Aorta (tissue), 5 donors: ENCODE data around the gene ACKR3. TPM values are rescaled to one million over a fixed set of nuclear protein-coding genes. Genes with fewer than 3 reads are reported as not detected.

ENCODE experiments used
- ATAC-seq: fragments of 200-7000 bp; cut with Tn5 transposase; one replicate; pipeline ENCODE4 v1.9.1; 2022; ENCODE audit warnings: moderate library complexity; ENCODE audit not compliant: low FRiP score
- DNase-seq, 2 donors: peaks; one replicate each; pipeline ENCODE4 v3.0.0-alpha.2; 2020
- H3K27ac ChIP-seq, 2 donors: one replicate each; pipeline ENCODE4 v1.5.1; 2013; ENCODE audit warnings: low read length in 2 of 2, mild to moderate bottlenecking in 2 of 2, moderate library complexity in 2 of 2, control low read depth in 1 of 2, inconsistent platforms in 1 of 2, low read depth in 1 of 2
- H3K27me3 ChIP-seq, 2 donors: one replicate each; pipeline ENCODE4 v1.6.1; 2013; ENCODE audit warnings: control low read depth in 1 of 2, low read length in 1 of 2, mild to moderate bottlenecking in 1 of 2, moderate library complexity in 1 of 2; ENCODE audit not compliant: insufficient read depth in 2 of 2, control insufficient read depth in 1 of 2
- H3K36me3 ChIP-seq, 2 donors: one replicate each; pipeline ENCODE4 v1.6.1; 2013; ENCODE audit warnings: control low read depth in 1 of 2, low read length in 1 of 2, mild to moderate bottlenecking in 1 of 2; ENCODE audit not compliant: insufficient read depth in 2 of 2, control insufficient read depth in 1 of 2
- H3K4me1 ChIP-seq, 2 donors: one replicate each; pipeline ENCODE4 v1.6.1; 2013; ENCODE audit warnings: low read length in 2 of 2, control low read depth in 1 of 2, mild to moderate bottlenecking in 1 of 2, moderate library complexity in 1 of 2; ENCODE audit not compliant: insufficient read depth in 2 of 2, control insufficient read depth in 1 of 2
- H3K4me3 ChIP-seq, 2 donors: one replicate each; pipeline ENCODE4 v1.5.1; 2013; ENCODE audit warnings: low read length in 2 of 2, control low read depth in 1 of 2, mild to moderate bottlenecking in 1 of 2
- H3K9me3 ChIP-seq: one replicate; pipeline ENCODE4 v1.6.1; 2013; ENCODE audit warnings: mild to moderate bottlenecking, low read length; ENCODE audit not compliant: control insufficient read depth
- WGBS, 2 donors: extraction: QIAGEN DNeasy Blood & Tissue Kit; methylation state at CpG; one replicate each; pipeline ENCODE4 v1.1.7; 2013; 5-methylcytosine and 5-hydroxymethylcytosine counted together
- intact Hi-C, 2 donors: fragments of 100-400 bp; cut with DNase I; formaldehyde crosslinking; loops; one replicate each; pipeline versions ENCODE4 v1.14.2 to v1.15.0; 2022
- polyA plus RNA-seq, 2 donors: library from polyadenylated mRNA; stranded (reverse); fragments of 200-250 nt; gene quantifications; one replicate each; pipeline ENCODE4 v1.2.3, GENCODE V29; 2013
- total RNA-seq, 2 donors: library from RNA; stranded (reverse); fragmentation: NEBNext Ultra II Directional; extraction: Animal tissue kit (Norgen Biotek cat#: 25700); gene quantifications; one replicate each; pipeline ENCODE4 v1.2.1, GENCODE V29; 2021
- donor health status: healthy with polysubstance abuse.
- donor health status: Bipolar disorder and iron deficiency.
- donor health status: DM: no; HTN: no; CAD: no.
- donor health status: DM: no; HTN: no; CAD: no.
- donor health status: DM: yes; HTN: yes; CAD: no.

Gene ACKR3
- total and polyA plus RNA-seq, 4 donors: 7.0 to 116 (median 75.5) TPM

GRCh38 chr2:236622201-236622600 is 52.6 kb downstream of the ACKR3 start:
- intact Hi-C loops: no loop called here
- peak in 1 of 2 donors; percentile 48 for DNase-seq

GRCh38 chr2:236622660-236623059 is 53.0 kb downstream of the ACKR3 start:
- H3K4me3 ChIP-seq: no peak overlapping the region
- intact Hi-C loops: no loop called here
- H3K27ac ChIP-seq: no peak overlapping the region
- H3K9me3 ChIP-seq: no peaks in the 10 kb centered on the region
- H3K4me1 ChIP-seq: no peaks in the 10 kb centered on the region
- ATAC-seq: no peak
- H3K27me3 ChIP-seq: no peaks in the 10 kb centered on the region
- WGBS, 2 donors: 95 to 96% methylated on average over 9 of the region's 9 CpGs
- no peaks in the 10 kb centered on the region for H3K36me3 ChIP-seq
- no peak for DNase-seq

More at GRCh38 chr2:236622201-236622600, 52.6 kb downstream of the ACKR3 start:
- 94 to 96% methylated on average over 6 of the region's 6 CpGs for WGBS, 2 donors
- no peaks in the 10 kb centered on the region for H3K9me3 ChIP-seq
- no peak overlapping the region for H3K4me3 ChIP-seq
- no peaks in the 10 kb centered on the region for H3K27me3 ChIP-seq
- H3K4me1 ChIP-seq: no peaks in the 10 kb centered on the region
- H3K27ac ChIP-seq: no peak overlapping the region
- no peak for ATAC-seq
- no peaks in the 10 kb centered on the region for H3K36me3 ChIP-seq

GRCh38 chr2:236623816-236624215 is 54.2 kb downstream of the ACKR3 start:
- no peaks in the 10 kb centered on the region for H3K4me1 ChIP-seq
- no peaks in the 10 kb centered on the region for H3K27me3 ChIP-seq
- H3K9me3 ChIP-seq: no peaks in the 10 kb centered on the region
- WGBS, 2 donors: 95 to 97% methylated on average over 10 of the region's 10 CpGs
- ATAC-seq: no peak
- no peak for DNase-seq
- no peak overlapping the region for H3K27ac ChIP-seq
- no peak overlapping the region for H3K4me3 ChIP-seq
- intact Hi-C loops: no loop called here
- H3K36me3 ChIP-seq: no peaks in the 10 kb centered on the region

- Histone ChIP-seq H3K4me3 (no peak overlapping the region), H3K9me3 (no peaks in the 10 kb centered on the region), H3K27me3 (no peaks in the 10 kb centered on the region), H3K4me1 (no peaks in the 10 kb centered on the region), H3K36me3 (no peaks in the 10 kb centered on the region), H3K27ac (no peak overlapping the region)
- peak; percentile 16 to 43 for DNase-seq
- WGBS, 2 donors: 95% methylated on average over 10 of the region's 10 CpGs
- no peak for ATAC-seq
- intact Hi-C loops: no loop called here
These were observed 55.6 kb downstream of the ACKR3 start for GRCh38 chr2:236625156-236625690.

GRCh38 chr2:236626391-236627150 is 56.9 kb downstream of the ACKR3 start:
- intact Hi-C loops: no loop called here
- DNase-seq (peak; percentile 39 to 64), ATAC-seq (no peak)
- Histone ChIP-seq H3K4me1 (no peaks in the 10 kb centered on the region), H3K4me3 (no peak overlapping the region), H3K9me3 (no peaks in the 10 kb centered on the region), H3K27me3 (no peaks in the 10 kb centered on the region), H3K36me3 (no peaks in the 10 kb centered on the region), H3K27ac (no peak overlapping the region)
- WGBS, 2 donors: 57 to 58% methylated on average over 20 of the region's 20 CpGs

- no peak overlapping the region for H3K4me3 ChIP-seq
- H3K36me3 ChIP-seq: no peaks in the 10 kb centered on the region
- H3K27me3 ChIP-seq: no peaks in the 10 kb centered on the region
- intact Hi-C loops: no loop called here
- no peaks in the 10 kb centered on the region for H3K4me1 ChIP-seq
- DNase-seq (peak; percentile 33 to 66), ATAC-seq (no peak)
- H3K9me3 ChIP-seq: no peaks in the 10 kb centered on the region
- WGBS, 2 donors: 96% methylated on average over 11 of the region's 11 CpGs
- H3K27ac ChIP-seq: no peak overlapping the region
These were observed 57.6 kb downstream of the ACKR3 start for GRCh38 chr2:236627193-236627592.

GRCh38 chr2:236627841-236628240 is 58.2 kb downstream of the ACKR3 start:
- Histone ChIP-seq H3K36me3 (no peaks in the 10 kb centered on the region), H3K9me3 (no peaks in the 10 kb centered on the region), H3K27ac (no peak overlapping the region), H3K4me3 (no peak overlapping the region), H3K27me3 (no peaks in the 10 kb centered on the region), H3K4me1 (no peaks in the 10 kb centered on the region)
- ATAC-seq: no peak
- WGBS, 2 donors: 94 to 95% methylated on average over 6 of the region's 6 CpGs
- peak; percentile 17 to 26 for DNase-seq
- intact Hi-C loops: no loop called here

GRCh38 chr2:236628256-236628901 is 58.8 kb downstream of the ACKR3 start:
- peak; percentile 30 to 50 for DNase-seq
- no peak overlapping the region for H3K4me3 ChIP-seq
- H3K27me3 ChIP-seq: no peaks in the 10 kb centered on the region
- no peak for ATAC-seq
- no peaks in the 10 kb centered on the region for H3K36me3 ChIP-seq
- no peaks in the 10 kb centered on the region for H3K9me3 ChIP-seq
- intact Hi-C loops: no loop called here
- WGBS, 2 donors: 95% methylated on average over 14 to 15 of the region's 15 CpGs
- no peak overlapping the region for H3K27ac ChIP-seq
- H3K4me1 ChIP-seq: no peaks in the 10 kb centered on the region
